Neural progenitor cell (in vitro differentiated cells): ENCODE measurements around the gene MTAP. TPM values are rescaled to one million over a fixed set of nuclear protein-coding genes. Genes with fewer than 3 reads are reported as not detected.

ENCODE experiments used
- DNase-seq: peaks from one replicate; pipeline ENCODE4 v3.0.0-alpha.2; 2016; ENCODE audit warnings: low spot score
- H2AFZ ChIP-seq: fragments of 200-600 bp; sonication (generic); replicated peaks from 2 replicates; pipeline ENCODE4 v1.6.1; 2016; ENCODE audit warnings: antibody characterized with exemption
- H3F3A ChIP-seq: fragments of 200-600 bp; sonication (generic); 2 replicates; pipeline ENCODE4 v1.6.1; 2016; ENCODE audit warnings: antibody characterized with exemption, low read depth
- H3K27ac ChIP-seq: fragments of 200-600 bp; sonication (generic); 2 replicates; pipeline ENCODE4 v1.5.1; 2016; ENCODE audit warnings: mild to moderate bottlenecking
- H3K27me3 ChIP-seq: fragments of 200-600 bp; sonication (generic); 2 replicates; pipeline ENCODE4 v1.6.1; 2016; ENCODE audit warnings: mild to moderate bottlenecking, moderate library complexity
- H3K36me3 ChIP-seq: fragments of 200-600 bp; sonication (generic); 2 replicates; pipeline ENCODE4 v1.5.1; 2016
- H3K4me1 ChIP-seq: fragments of 200-600 bp; sonication (generic); 2 replicates; pipeline ENCODE4 v1.6.1; 2016; ENCODE audit warnings: mixed run types
- H3K4me2 ChIP-seq: fragments of 200-600 bp; sonication (generic); 2 replicates; pipeline ENCODE4 v1.6.1; 2016
- H3K4me3 ChIP-seq: fragments of 200-600 bp; sonication (generic); 2 replicates; pipeline ENCODE4 v1.5.1; 2016
- H3K79me2 ChIP-seq: fragments of 200-600 bp; sonication (generic); 2 replicates; pipeline ENCODE4 v1.6.1; 2016; ENCODE audit warnings: low read depth
- H3K9ac ChIP-seq: fragments of 200-600 bp; sonication (generic); 2 replicates; pipeline ENCODE4 v1.6.1; 2016
- H3K9me3 ChIP-seq: fragments of 200-600 bp; sonication (generic); 2 replicates; pipeline ENCODE4 v1.5.1; 2016; ENCODE audit warnings: low read depth
- H4K20me1 ChIP-seq: fragments of 200-600 bp; sonication (generic); 2 replicates; pipeline ENCODE4 v1.6.1; 2016; ENCODE audit warnings: low read depth
- H3K27ac Mint-ChIP-seq: 3 replicates; pipeline ENCODE4 v1.8.0; 2021; ENCODE audit warnings: mixed read lengths
- H3K27me3 Mint-ChIP-seq: 2 replicates; pipeline ENCODE4 v1.8.0; 2022; ENCODE audit warnings: low read depth, mild to moderate bottlenecking, inconsistent platforms, moderate library complexity, mixed read lengths; ENCODE audit not compliant: insufficient read depth
- H3K36me3 Mint-ChIP-seq: 3 replicates; pipeline ENCODE4 v1.8.0; 2021; ENCODE audit warnings: mixed read lengths
- H3K4me1 Mint-ChIP-seq: 3 replicates; pipeline ENCODE4 v1.8.0; 2021; ENCODE audit warnings: mixed read lengths
- H3K4me3 Mint-ChIP-seq: 3 replicates; pipeline ENCODE4 v1.8.0; 2021; ENCODE audit warnings: mild to moderate bottlenecking, moderate library complexity, mixed read lengths
- H3K9me3 Mint-ChIP-seq: 3 replicates; pipeline ENCODE4 v1.8.0; 2020; ENCODE audit warnings: mixed read lengths
- CTCF ChIP-seq: fragments of 200-600 bp; sonication (generic); IDR thresholded peaks from 2 replicates; pipeline ENCODE4 v1.5.1; 2017; ENCODE audit warnings: antibody characterized with exemption, mild to moderate bottlenecking
- EZH2 ChIP-seq: fragments of 200-600 bp; sonication (generic); IDR thresholded peaks from 2 replicates; pipeline ENCODE4 v1.6.1; 2017; ENCODE audit warnings: antibody characterized with exemption, mild to moderate bottlenecking, moderate library complexity
- EZH2phosphoT487 ChIP-seq: fragments of 200-600 bp; sonication (generic); IDR thresholded peaks from 2 replicates; pipeline ENCODE4 v1.6.1; 2017; ENCODE audit warnings: antibody characterized with exemption
- total RNA-seq: library from RNA; depleted of rRNA; stranded (reverse); fragments of >200 nt; gene quantifications from 2 replicates; pipeline ENCODE4 v1.2.3, GENCODE V29; 2015; ENCODE audit warnings: low replicate concordance

MTAP gene
- total RNA-seq, 1 donor from 2014 or later: 21.6 TPM

- Histone ChIP-seq H3F3A (no peaks in the 10 kb centered on the region), H3K27ac (no peak overlapping the region), H3K4me1 (no peaks in the 10 kb centered on the region), H3K9me3 (peaks cover 5% of the 10 kb centered on the region), H3K4me2 (no peak overlapping the region), H3K27me3 (no peaks in the 10 kb centered on the region), H4K20me1 (no peaks in the 10 kb centered on the region), H2AFZ (no peak overlapping the region), H3K4me3 (no peak overlapping the region), H3K9ac (no peak overlapping the region), H3K36me3 (no peaks in the 10 kb centered on the region), H3K79me2 (no peaks in the 10 kb centered on the region)
- Mint-ChIP-seq H3K36me3 (peaks cover 71% of the 10 kb centered on the region), H3K9me3 (peaks cover 74% of the 10 kb centered on the region), H3K4me3 (no peak overlapping the region), H3K27me3 (no peaks in the 10 kb centered on the region), H3K4me1 (no peaks in the 10 kb centered on the region), H3K27ac (no peak overlapping the region)
- DNase-seq: no peak
- TF ChIP-seq EZH2: no peak
- no peak for TF ChIP-seq CTCF
- no peak for TF ChIP-seq EZH2phosphoT487
Observed at GRCh38 chr9:21889673-21890072, 87.2 kb downstream of the MTAP start.

GRCh38 chr9:21890696-21891095, 88.3 kb downstream of the MTAP start:
- no peak overlapping the region for H3K27ac Mint-ChIP-seq
- no peaks in the 10 kb centered on the region for H3F3A ChIP-seq

GRCh38 chr9:21901546-21901945, 99.1 kb downstream of the MTAP start:
- Mint-ChIP-seq H3K27me3 (no peaks in the 10 kb centered on the region), H3K27ac (no peak overlapping the region), H3K4me3 (no peak overlapping the region), H3K9me3 (peaks cover 39% of the 10 kb centered on the region), H3K36me3 (peaks cover 13% of the 10 kb centered on the region), H3K4me1 (no peaks in the 10 kb centered on the region)
- no peaks in the 10 kb centered on the region for H3K9me3 ChIP-seq
- no peak overlapping the region for H3K27ac ChIP-seq
- no peaks in the 10 kb centered on the region for H3K79me2 ChIP-seq
- H3F3A ChIP-seq: no peaks in the 10 kb centered on the region
- TF ChIP-seq EZH2: no peak
- no peak for TF ChIP-seq CTCF
- TF ChIP-seq EZH2phosphoT487: no peak
- H3K9ac ChIP-seq: no peak overlapping the region
- no peak overlapping the region for H3K4me3 ChIP-seq
- DNase-seq: no peak
- no peak overlapping the region for H3K4me2 ChIP-seq
- H2AFZ ChIP-seq: no peak overlapping the region
- no peaks in the 10 kb centered on the region for H3K4me1 ChIP-seq
- no peaks in the 10 kb centered on the region for H3K27me3 ChIP-seq
- H4K20me1 ChIP-seq: no peaks in the 10 kb centered on the region
- no peaks in the 10 kb centered on the region for H3K36me3 ChIP-seq

More at GRCh38 chr9:21890696-21891095, 88.3 kb downstream of the MTAP start:
- Histone ChIP-seq H3K27me3 (no peaks in the 10 kb centered on the region), H4K20me1 (no peaks in the 10 kb centered on the region), H3K79me2 (no peaks in the 10 kb centered on the region), H3K27ac (no peak overlapping the region), H3K9ac (no peak overlapping the region), H3K9me3 (peaks cover 5% of the 10 kb centered on the region), H3K4me1 (no peaks in the 10 kb centered on the region), H3K4me3 (no peak overlapping the region), H2AFZ (no peak overlapping the region), H3K36me3 (no peaks in the 10 kb centered on the region), H3K4me2 (no peak overlapping the region)
- H3K4me1 Mint-ChIP-seq: no peaks in the 10 kb centered on the region
- no peak for DNase-seq
- no peaks in the 10 kb centered on the region for H3K27me3 Mint-ChIP-seq
- no peak for TF ChIP-seq EZH2phosphoT487
- no peak for TF ChIP-seq EZH2
- no peak for TF ChIP-seq CTCF
- peaks cover 78% of the 10 kb centered on the region for H3K9me3 Mint-ChIP-seq
- H3K4me3 Mint-ChIP-seq: no peak overlapping the region
- peaks cover 74% of the 10 kb centered on the region for H3K36me3 Mint-ChIP-seq
